HL-60 (cell line): ENCODE measurements around the gene GDPD1.

Experiments
- GABPA ChIP-seq: IDR thresholded peaks from 2 replicates; pipeline ENCODE4 v1.6.1; 2012; ENCODE audit warnings: low read depth
- POLR2AphosphoS5 ChIP-seq: IDR thresholded peaks from 2 replicates; pipeline ENCODE4 v1.6.1; 2012; ENCODE audit warnings: low read depth
- TF ChIP-seq, protein P1 (sequence below): IDR thresholded peaks from one replicate; pipeline ENCODE4 v1.5.1; 2011; ENCODE audit warnings: low read length, control low read depth, inconsistent platforms; ENCODE audit not compliant: insufficient read depth
- TF ChIP-seq, protein P2 (sequence below): IDR thresholded peaks from 2 replicates; pipeline ENCODE4 v1.6.1; 2012; ENCODE audit warnings: low read depth; ENCODE audit not compliant: insufficient replicate concordance

DNA sequence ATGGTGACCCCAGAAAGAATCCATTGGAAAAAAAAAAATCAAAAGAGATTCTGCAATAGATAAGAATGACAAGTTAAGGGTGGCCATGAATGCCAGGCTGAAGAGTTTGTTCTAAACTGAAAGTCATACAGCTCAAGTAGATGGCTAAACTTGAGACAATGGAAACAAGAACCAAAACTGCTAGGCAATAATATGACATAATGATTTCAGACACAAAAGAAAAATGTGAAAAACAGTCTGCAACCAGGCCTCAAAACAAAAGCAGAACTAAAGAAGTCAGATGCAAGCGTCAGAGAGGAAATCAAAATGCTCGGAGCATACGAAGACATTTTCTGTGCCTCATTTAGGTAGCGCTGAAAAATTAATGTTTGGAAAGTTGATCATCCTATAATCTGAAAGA, 56.7 kb downstream of the GDPD1 start:
- TF ChIP-seq POLR2AphosphoS5, result no peak
- TF ChIP-seq, protein P1, sequence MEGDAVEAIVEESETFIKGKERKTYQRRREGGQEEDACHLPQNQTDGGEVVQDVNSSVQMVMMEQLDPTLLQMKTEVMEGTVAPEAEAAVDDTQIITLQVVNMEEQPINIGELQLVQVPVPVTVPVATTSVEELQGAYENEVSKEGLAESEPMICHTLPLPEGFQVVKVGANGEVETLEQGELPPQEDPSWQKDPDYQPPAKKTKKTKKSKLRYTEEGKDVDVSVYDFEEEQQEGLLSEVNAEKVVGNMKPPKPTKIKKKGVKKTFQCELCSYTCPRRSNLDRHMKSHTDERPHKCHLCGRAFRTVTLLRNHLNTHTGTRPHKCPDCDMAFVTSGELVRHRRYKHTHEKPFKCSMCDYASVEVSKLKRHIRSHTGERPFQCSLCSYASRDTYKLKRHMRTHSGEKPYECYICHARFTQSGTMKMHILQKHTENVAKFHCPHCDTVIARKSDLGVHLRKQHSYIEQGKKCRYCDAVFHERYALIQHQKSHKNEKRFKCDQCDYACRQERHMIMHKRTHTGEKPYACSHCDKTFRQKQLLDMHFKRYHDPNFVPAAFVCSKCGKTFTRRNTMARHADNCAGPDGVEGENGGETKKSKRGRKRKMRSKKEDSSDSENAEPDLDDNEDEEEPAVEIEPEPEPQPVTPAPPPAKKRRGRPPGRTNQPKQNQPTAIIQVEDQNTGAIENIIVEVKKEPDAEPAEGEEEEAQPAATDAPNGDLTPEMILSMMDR, result no peak
- TF ChIP-seq, protein P2, sequence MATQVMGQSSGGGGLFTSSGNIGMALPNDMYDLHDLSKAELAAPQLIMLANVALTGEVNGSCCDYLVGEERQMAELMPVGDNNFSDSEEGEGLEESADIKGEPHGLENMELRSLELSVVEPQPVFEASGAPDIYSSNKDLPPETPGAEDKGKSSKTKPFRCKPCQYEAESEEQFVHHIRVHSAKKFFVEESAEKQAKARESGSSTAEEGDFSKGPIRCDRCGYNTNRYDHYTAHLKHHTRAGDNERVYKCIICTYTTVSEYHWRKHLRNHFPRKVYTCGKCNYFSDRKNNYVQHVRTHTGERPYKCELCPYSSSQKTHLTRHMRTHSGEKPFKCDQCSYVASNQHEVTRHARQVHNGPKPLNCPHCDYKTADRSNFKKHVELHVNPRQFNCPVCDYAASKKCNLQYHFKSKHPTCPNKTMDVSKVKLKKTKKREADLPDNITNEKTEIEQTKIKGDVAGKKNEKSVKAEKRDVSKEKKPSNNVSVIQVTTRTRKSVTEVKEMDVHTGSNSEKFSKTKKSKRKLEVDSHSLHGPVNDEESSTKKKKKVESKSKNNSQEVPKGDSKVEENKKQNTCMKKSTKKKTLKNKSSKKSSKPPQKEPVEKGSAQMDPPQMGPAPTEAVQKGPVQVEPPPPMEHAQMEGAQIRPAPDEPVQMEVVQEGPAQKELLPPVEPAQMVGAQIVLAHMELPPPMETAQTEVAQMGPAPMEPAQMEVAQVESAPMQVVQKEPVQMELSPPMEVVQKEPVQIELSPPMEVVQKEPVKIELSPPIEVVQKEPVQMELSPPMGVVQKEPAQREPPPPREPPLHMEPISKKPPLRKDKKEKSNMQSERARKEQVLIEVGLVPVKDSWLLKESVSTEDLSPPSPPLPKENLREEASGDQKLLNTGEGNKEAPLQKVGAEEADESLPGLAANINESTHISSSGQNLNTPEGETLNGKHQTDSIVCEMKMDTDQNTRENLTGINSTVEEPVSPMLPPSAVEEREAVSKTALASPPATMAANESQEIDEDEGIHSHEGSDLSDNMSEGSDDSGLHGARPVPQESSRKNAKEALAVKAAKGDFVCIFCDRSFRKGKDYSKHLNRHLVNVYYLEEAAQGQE, result no peak
- no peak for TF ChIP-seq GABPA
